Stimulated activated CD4-positive, alpha-beta T cell treated with anti-CD3 and anti-CD28 coated beads, Interleukin-1b, Interleukin-23, amount 100 ng/mL, for 1 hour (primary cell): ENCODE results near the gene CTBP1.

Experiments
- DNase-seq, 2 donors: peaks; one replicate each; pipeline ENCODE4 v3.0.0-alpha.2; 2020; ENCODE audit warnings: low read depth in 2 of 2

The CTBP1 gene

GRCh38 chr4:1250527-1250812 is 1.5 kb upstream of the CTBP1 start:
- no peak for DNase-seq

- DNase-seq, result peak in 1 of 2 donors; percentile 39
These were observed 999 bp upstream of the CTBP1 start for GRCh38 chr4:1249731-1250526.

GRCh38 chr4:1249148-1249730 is 309 bp upstream of the CTBP1 start:
- peak; percentile 62 to 66 for DNase-seq

DNA sequence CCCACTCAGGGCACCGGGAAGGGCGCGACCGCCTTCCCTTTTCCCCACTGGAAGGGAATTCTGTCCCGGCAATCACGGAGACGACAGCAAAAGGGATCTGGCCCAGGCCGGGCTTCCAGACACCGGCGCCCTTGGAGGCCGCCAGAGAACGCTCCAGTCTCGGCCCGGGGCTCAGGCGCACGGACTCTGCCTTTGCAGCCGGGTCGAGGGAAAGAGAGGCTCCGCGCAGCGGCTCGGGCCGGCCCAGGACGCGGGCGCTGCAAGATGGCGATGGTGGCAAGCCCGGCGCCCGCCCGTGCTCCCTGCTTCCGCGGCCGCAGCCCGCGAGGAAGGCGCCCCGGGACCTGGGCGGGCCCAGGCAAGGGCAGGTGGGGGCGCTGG is 1.1 kb downstream of the CTBP1 start:
- no peak for DNase-seq

GRCh38 chr4:1246901-1247863 is 1.7 kb downstream of the CTBP1 start:
- no peak for DNase-seq

- no peak for DNase-seq
These were observed 2.6 kb downstream of the CTBP1 start for GRCh38 chr4:1246111-1246881.

- DNase-seq, result no peak
These were observed 3.4 kb downstream of the CTBP1 start for GRCh38 chr4:1245481-1246051.

DNA sequence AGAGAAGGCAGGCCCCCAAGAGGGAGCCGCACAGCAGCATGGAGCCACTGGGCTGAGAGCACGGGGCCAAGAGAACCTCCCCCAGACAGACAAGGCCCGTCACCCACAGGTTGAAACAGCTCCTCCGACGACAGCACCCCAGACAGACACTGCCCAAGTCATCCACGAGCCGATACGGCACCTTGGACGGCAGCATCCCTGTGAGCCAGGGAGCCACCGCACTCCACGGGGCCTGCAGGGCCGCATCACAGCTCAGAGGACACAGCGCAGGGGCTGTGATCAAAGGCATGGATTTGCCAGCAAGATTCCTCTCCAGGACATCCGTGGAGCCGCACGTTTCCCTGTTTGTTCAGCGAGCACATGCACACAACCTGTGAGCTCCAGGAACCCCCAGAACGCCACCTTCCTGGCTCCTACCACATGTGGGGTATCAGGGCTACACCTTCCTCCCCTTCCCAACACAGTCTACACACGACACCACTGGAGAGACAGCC is 3.9 kb downstream of the CTBP1 start:
- no peak for DNase-seq

- DNase-seq, result no peak
These were observed 4.6 kb downstream of the CTBP1 start for GRCh38 chr4:1244081-1244977.

DNA sequence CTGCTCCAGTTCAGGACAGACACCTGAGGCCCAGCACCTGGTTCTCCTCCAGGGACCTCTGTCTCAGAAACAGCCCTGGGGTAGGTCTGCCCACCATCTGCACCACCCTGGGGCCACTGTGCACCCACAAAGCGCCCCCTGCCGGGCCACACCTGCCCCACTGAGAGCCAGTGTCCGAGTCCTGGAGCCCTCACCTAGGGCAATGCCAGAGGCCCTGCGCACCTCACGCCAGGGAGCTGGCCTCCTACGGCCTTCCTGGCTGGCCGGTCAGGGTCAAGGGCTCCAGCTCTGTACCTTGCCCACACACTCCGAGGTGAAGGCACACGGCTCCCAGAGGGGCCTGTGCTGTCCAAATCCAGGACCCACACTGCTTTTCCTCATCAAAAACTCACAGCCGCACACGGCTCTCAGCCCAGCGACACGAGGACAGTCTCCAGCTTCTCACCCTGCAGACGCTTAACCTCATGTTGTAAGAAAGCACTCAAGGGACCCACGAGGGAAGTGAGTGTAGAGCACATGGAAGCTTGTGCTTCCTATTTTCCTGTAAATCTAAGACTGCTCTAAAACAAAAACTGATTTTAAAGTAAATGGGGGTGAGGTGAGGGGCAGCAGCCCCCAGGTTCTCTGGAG is 5.4 kb downstream of the CTBP1 start:
- no peak for DNase-seq

DNA sequence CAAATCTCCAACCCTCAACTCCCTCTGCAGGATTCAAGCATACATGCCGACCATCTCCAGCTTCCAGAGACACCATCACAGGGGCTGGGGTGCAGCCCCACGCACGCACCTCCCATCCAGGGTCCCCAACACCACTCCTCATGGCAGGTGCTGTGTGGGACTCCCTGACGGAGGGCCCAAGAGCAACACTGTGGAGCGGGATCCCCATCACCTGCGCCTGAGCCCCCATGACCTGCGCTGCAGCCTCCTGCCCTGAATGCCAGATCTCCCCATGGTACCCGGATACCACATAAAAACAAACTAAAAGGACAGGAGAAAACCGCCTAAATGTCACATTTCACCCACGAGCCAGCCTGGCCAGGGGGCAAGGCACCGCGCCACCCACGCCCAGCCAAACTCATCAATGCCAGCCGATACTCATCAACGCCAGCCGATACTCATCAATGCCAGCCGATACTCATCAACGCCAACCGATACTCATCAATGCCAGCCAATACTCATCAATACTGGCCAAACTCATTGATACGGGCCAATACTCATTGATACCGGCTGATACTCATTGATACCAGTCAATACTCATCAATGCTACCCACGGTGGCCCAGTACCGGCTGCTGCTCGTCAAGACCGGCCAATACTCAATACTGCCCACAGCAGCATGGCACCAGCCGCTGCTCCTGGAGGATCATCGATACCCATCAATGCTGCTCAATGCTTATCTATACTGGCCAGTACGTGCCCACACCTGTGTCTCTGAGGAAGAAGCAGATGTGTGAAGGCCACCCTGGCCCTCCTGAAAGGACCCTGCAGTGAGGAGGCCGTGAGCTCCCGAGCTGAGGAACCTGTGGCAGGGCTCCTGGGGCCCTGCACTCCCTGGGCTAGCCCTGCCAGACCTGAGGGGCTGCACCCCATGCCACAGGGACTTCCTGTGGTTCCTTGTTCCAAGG is 6.2 kb downstream of the CTBP1 start:
- no peak for DNase-seq

DNA sequence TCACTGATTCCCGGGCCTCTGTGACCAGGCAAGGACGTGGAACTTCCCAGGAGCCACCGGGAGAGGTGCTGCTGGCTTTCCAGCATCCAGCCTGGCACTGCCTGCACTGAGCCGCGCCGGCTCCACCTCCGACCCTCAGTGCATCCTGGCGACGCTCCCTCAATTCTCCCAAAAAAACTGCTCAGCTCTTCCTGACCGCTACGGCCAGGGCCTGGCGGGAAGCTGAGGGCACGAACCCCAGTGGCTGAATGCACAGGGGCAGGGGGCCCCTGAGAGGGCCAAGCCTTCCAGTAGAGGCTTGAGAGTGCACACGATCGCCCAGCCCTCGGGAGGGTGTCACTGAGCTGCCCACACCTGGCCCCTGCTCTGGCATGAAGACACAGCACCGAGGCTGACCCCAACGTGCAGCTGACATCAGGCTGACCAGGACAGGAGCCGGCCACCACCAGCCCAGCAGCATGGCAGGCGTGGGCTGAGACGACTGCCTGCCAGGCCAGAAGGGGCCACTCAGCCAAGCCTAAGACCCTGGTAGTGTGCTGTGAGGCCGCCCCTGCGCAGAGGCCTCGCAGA is 6.9 kb downstream of the CTBP1 start:
- DNase-seq, result no peak

DNA sequence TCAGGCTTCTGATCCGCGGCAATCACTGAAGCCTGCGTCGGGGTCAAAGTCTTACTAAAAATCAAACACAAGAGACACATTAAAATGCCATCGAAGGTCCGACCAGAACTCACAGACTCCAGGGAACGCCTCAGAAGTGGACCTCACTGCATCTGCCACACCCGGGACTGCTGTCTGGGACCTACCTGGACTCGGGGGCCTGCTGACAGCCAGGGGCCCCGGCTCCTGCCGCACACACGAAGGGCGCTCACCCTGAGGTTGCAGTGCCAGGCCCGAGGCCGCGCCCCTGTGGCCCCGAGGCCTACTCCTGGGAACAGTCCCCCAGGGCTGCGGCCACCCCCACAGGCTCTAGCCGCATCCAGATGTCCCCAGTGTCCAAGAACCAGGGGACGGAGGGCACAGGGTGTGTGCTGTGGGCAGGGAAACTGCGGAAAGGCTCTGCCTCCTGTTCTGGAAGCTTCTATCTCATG is 7.4 kb downstream of the CTBP1 start:
- DNase-seq, result no peak

DNA sequence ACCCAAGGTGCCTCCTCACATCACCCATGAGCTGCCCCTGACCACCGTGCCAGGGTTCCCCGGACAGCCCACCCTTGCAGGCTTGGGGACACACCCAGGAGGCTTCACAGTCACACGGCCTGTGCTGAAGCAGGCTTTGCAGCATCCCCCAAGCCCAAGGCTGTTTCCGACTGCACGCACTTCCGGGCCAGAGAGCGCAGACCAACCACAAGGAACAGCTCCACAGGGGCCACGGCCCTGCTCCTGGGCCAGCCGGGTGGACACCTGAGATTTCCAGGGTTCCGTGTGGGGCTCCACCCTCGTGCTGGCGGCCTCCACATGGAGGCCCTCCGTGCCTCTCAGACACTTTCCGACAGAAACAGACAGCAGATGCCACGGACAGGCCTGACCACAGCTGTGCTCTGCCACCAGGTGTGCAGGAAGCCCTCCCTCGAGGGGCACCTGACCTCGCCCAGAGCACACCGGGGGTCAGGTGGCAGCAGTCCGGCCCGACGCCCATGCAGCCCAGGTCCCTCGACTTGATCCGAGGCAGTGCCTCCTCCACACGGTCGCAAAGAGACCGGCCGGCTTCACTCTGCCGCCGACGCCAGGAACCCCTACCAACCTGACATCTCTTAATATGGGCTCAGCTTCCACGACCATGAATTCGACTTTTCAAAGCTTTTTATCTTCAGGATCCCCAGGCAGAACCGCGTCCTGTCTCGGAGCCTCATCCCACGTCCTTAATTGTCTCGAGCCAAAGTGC is 8.0 kb downstream of the CTBP1 start:
- no peak for DNase-seq

- no peak for DNase-seq
These were observed 9.0 kb downstream of the CTBP1 start for GRCh38 chr4:1239950-1240307.

DNA sequence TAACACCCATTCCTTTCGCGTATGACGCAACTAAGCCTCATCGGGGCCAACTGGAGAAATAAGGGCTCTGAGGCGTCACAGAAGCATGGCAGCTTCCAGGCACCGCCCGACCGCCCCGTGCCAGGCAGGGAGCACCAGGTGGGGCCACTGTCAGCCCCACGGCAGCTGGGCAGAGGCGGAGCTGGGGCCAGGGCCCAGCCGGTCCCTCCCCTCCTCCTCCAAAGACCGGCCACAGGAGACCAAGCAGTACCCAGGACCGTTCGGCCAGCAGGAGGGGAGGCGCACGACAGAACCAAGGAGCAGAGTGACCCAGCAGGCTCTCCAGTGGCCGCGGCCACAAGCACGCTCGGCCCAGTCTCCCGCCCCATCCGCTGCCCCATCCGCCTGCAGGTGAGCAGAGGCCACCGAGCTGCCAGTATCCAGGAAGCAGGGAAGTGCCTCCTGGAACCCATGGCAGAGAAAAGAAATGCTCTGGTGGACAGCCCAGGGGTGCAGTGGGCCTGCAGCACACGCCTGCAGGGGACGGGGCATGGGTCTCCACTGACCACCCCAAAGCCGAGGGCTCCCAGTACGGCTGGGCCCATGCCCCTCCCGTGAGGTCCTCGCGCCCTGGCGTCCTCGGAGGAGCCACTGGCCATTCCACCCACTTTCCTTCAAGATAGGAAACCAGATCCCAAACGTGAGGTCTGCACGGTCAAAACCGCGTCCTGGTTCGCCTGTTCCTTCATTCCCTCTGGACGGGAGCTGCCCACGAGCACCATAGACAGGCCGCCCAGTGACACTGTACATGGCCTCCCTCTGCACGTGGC is 9.6 kb downstream of the CTBP1 start:
- no peak for DNase-seq

- DNase-seq, result no peak
These were observed 10.3 kb downstream of the CTBP1 start for GRCh38 chr4:1238676-1239000.
